ENCODE measurements around the gene ATG9A.
A peak's percentile ranks its signal among the peaks of the same experiment; 100 is the strongest.

The ATG9A gene

DNA sequence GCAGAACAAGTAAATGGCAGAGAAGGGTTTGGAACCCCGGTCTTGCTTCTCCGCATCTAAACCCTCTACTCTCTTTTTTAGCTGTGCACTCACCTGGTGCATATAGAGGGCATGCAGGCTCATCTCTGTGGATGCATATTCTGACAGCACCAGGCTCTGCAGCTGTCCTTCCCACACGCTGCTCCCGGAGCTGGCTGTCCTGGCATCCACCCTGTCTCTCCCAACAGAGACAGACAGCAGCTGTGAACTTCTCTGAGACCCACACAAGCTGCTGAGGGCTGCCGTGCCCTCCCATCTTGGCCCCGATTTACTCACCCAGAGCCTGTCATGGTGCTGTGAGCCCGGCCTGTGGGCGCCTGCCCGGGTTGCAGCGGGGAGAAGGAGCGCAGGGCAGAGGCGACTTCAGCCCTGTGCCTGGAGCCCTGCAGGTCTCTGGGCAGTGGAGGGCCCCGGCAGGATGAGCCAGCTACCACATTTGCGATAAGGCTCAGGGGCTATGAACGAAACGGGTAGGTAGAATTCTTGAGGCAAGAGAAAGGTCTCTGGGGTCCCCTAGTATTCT is 7.4 kb downstream of the ATG9A start:
- TF ChIP-seq, protein P1, sequence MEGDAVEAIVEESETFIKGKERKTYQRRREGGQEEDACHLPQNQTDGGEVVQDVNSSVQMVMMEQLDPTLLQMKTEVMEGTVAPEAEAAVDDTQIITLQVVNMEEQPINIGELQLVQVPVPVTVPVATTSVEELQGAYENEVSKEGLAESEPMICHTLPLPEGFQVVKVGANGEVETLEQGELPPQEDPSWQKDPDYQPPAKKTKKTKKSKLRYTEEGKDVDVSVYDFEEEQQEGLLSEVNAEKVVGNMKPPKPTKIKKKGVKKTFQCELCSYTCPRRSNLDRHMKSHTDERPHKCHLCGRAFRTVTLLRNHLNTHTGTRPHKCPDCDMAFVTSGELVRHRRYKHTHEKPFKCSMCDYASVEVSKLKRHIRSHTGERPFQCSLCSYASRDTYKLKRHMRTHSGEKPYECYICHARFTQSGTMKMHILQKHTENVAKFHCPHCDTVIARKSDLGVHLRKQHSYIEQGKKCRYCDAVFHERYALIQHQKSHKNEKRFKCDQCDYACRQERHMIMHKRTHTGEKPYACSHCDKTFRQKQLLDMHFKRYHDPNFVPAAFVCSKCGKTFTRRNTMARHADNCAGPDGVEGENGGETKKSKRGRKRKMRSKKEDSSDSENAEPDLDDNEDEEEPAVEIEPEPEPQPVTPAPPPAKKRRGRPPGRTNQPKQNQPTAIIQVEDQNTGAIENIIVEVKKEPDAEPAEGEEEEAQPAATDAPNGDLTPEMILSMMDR (conservative IDR thresholded peaks at IDR 0.05; ENCODE audit: low read depth, low read length), result no peak
- no peak for DNase-seq (ENCODE audit: low read depth)
- H3K4me3 ChIP-seq (ENCODE audit: low read length), result no peak overlapping the region

DNA sequence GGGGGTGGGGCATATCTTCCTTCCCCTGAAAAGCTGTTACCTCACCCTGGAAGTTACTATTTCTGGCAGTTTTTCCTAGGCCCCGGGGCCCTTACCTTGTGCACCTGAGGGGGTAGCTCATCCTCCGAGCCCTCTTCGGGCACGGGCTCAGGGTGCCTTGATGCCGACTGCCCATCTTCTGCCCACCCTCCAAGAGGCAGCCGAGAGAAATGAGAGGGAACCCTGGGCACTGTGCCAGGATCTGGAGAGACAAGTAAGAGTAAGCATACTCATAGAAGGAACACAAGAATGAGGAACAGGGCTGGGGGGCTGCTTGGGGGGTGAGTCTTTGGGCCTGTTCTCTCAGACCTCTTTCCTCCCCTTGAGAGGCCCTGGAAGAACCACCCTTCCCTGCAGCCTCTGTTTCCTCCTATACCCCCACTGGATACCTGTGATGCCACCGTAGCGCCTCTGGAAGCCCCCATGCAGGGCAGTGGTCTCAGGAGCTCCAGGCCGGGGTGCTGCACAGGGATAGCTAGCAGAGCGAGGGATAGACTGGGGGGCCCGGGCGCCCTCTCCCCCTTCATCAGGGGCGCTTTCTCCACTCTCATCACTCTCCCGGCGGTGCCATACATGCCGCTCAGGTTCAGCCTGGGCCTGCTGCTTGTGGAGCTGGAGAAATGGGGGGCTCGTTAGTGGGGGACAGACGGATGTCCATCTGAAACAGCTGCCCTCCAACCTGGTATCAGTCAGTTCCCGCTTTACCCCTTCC is 8.6 kb downstream of the ATG9A start:
- H3K4me3 ChIP-seq (ENCODE audit: low read length), result no peak overlapping the region
- TF ChIP-seq, protein P1 (conservative IDR thresholded peaks at IDR 0.05; ENCODE audit: low read depth, low read length), result no peak
- DNase-seq (ENCODE audit: low read depth), result no peak

DNA sequence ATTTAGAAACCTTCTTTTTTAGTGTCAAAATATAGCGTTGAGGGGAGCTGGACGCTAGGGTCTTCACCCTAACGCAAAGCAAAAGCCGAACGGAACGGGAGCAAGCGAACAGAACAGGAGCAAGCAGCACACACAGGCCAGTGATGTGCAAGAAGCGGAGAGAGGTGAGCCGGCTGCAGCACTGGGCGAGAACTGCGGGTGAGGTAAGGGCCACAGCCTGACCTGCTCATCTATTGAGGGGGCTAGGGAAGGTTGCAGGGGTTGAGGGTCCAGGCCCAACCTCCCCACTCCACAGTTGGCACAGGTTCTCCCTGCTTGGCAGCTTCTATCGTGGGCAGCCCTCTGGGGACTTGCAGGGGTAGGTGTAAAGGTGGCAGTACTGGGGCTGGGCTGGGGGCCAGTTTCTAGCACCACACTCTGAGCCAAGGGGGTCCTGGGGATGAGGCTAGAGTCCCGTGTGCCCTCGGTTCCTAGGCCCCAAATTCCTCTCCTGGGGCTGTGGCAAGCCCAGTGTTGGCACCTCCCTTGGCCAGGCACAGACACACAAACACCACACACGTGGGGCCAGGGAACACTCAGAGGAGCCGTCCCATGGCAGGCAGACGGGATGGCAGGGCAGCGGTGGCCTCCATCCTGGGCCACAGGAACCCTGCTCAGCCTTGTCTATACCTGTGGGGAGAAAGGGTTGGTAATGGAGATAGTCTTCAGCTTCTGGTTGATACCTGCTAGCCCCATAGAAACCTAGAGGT is 9.5 kb downstream of the ATG9A start:
- DNase-seq (ENCODE audit: low read depth), result no peak
- TF ChIP-seq, protein P1 (conservative IDR thresholded peaks at IDR 0.05; ENCODE audit: low read depth, low read length), result no peak
- no peak overlapping the region for H3K4me3 ChIP-seq (ENCODE audit: low read length)

DNA sequence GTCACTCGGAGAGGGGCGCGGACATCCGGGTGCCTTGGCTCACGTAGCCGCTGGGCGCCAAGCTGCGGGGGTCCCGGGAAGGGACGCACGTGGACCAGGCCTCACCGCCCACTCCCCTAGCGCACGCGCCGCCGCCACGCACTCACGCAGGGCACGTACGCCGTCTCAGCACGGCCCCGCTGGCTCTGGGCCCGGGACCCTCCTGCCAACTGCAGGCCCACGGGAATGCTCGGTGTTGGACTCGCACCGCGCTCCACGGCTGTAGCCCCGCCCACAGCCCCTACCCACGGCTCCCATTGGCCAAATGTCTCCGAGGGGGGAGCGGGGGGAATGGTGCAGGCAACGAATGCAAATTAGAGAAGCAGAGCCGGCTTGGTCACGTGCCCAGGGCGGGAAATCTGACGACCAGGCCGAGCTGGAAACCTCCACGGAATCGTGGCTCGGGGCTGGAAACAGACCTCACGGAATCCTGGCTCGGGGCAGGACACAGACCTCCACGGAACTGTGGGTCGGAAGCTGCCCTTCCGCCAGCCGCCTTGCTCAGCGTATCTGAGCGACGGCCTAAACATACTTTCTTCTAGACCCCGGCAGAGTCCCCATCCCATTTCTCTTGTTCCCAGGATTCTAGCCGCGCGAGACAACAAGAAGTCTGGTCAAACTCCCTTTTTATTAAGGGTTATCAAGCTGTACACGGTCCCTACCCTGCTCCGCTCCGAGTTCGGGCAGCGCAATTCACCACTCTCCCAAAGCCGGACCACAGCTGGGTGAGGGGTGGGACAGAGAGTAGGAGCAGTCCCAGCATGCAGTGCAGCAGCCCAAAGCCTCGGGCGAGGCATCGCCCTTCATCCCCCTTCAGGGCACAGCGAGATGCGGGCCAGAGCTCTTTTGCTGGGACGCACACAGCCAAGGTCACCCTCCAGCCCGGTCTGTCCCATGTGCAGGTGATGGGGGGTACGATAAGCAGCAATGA is 10.4 kb downstream of the ATG9A start, which contains the start of gene ABCB6:
Gene ABCB6 (minus strand): TSS at position 227 of the 970 bp plus-strand sequence. CDS start 285 bp downstream, outside the sequence.
- H3K4me3 ChIP-seq (ENCODE audit: low read length), result peak within 1 kb of the TSS; percentile 39
- peak; percentile 68 for DNase-seq (ENCODE audit: low read depth)
- TF ChIP-seq, protein P1 (conservative IDR thresholded peaks at IDR 0.05; ENCODE audit: low read depth, low read length), result no peak

DNA sequence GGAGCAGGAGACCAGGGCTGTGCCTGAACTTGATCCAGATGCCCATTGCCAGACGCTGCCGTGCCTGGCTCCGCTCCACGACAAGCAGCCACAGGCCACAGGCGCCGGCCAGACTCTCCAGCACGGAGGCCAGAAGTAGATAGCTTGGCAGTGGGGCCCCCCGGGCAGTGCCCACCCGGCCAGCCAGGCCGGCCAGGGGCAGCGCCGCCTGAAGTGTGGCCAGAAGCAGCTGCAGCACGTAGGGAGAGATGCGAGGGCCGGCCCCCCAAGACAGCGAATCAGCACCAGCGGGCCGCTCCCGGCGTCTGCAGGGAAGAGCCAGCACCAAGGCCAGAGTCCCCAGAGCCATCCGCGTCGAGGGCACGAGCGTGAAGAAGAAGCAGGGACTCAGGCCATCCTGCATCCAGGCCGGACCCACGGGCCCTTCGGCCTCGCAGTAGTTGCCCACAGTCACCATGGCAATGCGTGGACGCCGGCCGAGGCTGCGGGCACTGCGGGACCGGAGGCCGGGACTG is 11.2 kb downstream of the ATG9A start:
- peak overlapping the region; percentile 39 for H3K4me3 ChIP-seq (ENCODE audit: low read length)
- peak; percentile 28 for DNase-seq (ENCODE audit: low read depth)
- TF ChIP-seq, protein P1 (conservative IDR thresholded peaks at IDR 0.05; ENCODE audit: low read depth, low read length), result no peak

DNA sequence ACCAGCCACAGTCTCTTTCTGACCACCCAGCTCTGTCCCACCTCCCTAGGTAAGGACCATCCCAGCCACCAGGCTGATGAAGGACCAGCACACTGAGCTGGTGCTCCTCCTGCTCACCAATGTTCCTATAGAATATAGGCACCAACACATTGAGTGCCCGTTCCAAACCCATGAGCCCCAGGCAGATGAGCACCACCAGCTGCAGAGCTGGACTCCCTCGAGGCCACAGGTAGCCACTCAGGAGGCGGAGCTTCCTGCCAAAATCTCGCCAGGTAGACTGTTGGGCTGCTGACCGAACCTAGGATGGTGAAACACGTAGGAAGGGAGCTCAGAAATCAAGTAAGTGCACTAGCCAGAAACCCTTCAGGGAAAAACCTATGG is 12.9 kb downstream of the ATG9A start:
- no peak overlapping the region for H3K4me3 ChIP-seq (ENCODE audit: low read length)
- no peak for DNase-seq (ENCODE audit: low read depth)
- TF ChIP-seq, protein P1 (conservative IDR thresholded peaks at IDR 0.05; ENCODE audit: low read depth, low read length), result no peak

All from retinal pigment epithelial cell (primary cell).